Measurements from ENCODE around the gene PROZ. TPM values are rescaled to one million over a fixed set of nuclear protein-coding genes. Genes with fewer than 3 reads are reported as not detected.

Gene PROZ
- total RNA-seq, 1 experiment from 2014 or later: not detected

DNA sequence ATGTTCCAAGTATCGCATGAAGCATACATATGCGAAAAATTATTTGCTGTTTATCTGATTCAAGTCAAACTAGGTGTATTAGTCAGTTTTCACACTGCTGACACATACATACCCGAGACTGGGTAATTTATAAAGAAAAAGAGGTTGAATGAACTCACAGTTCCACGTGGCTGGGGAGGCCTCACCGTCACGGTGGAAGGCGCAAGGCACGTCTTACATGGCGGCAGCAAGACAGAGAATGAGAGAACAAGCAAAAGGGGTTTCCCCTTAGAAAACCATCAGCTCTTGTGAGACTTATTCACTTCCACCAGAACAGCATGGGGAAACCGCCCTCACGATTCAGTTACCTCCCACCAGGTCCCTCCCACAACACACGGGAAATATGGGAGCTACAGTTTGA is 13.0 kb upstream of the PROZ start (continued):
- TF ChIP-seq RAD21 (IDR thresholded peaks at IDR 0.05; ENCODE audit: low read depth) (no peak), ELF1 (IDR thresholded peaks at IDR 0.05; ENCODE audit: borderline replicate concordance, low read depth) (no peak), EZH2 (IDR thresholded peaks at IDR 0.05) (no peak)

DNA sequence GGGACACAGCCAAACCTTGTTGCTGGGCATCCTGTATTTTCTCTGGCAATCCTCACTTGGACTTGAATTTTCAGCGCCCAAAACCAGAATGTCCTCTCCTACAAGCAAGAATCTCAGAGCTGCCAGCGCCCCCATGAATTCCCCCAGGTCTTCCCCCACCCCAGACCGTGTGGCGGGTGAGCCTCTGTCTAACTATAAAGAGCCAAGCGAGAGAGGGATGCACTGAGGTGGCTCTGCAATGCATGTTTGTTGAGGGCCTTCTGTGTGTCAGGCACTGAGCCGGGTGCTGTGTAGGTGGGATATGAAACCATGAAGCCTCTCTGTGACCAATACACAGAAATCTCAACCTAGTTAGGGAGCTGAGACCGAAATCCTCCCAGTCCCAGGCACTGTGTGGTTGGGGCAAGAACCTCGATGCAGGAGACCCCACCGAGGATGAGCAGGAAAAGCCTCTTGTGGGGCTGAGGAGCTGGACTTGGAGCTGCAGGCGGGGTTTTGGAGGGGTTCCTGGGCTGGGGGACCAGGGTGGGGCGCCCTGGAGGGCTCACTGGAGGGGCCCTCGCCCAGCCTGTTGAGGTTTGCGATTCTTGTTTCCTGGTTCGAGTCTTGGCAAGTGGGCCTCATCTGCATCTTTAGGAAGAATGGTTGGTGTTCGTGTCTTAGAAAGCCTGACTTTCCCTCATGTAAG is 12.4 kb upstream of the PROZ start:
- H3K9ac ChIP-seq (ENCODE audit: low read length): no peak overlapping the region
- DNase-seq (ENCODE audit: low read depth, low spot score): no peak
- no TSS peak for BruUV-seq (replicated peaks)
- no peak for ATAC-seq
- no peaks in the 10 kb centered on the region for H3K9me3 ChIP-seq (ENCODE audit: control insufficient read depth in 1 of 2, insufficient read depth in 1 of 2, low read depth in 1 of 2, low read length in 2 of 2)
- no peak overlapping the region for H3K27ac ChIP-seq (ENCODE audit: low read depth, low read length)
- no peak overlapping the region for H3K4me3 ChIP-seq (replicated peaks in 1 of 2; ENCODE audit: low read depth in 1 of 2, low read length in 2 of 2)
- intact Hi-C loops (cut with micrococcal nuclease): no loop called here
- no peaks in the 10 kb centered on the region for H3K9me2 ChIP-seq (ENCODE audit: insufficient read depth)
- POLR2A ChIA-PET: no interaction called here
- RAD21 ChIA-PET (ENCODE audit: low non-redundant PET in 1 of 2, low total read pairs in 2 of 2, uncharacterized antibody in 2 of 2, unreplicated experiment in 2 of 2): no interaction called here
- H3K4me2 ChIP-seq (ENCODE audit: low read length): no peak overlapping the region
- no peak overlapping the region for H2AFZ ChIP-seq (ENCODE audit: low read depth, low read length, poor library complexity, severe bottlenecking)
- H3K27me3 ChIP-seq (ENCODE audit: insufficient read depth, low read length): no peaks in the 10 kb centered on the region
- no peaks in the 10 kb centered on the region for H3K4me1 ChIP-seq (ENCODE audit: control insufficient read depth in 1 of 2, insufficient read depth in 2 of 2, low read length in 2 of 2)
- no peaks in the 10 kb centered on the region for H4K20me1 ChIP-seq (ENCODE audit: insufficient read depth)
- no peaks in the 10 kb centered on the region for H3K36me3 ChIP-seq (ENCODE audit: control insufficient read depth in 1 of 2, insufficient read depth in 2 of 2, low read length in 2 of 2)
- CTCF ChIA-PET: no interaction called here
- no peaks in the 10 kb centered on the region for H3K79me2 ChIP-seq (ENCODE audit: insufficient read depth, low read length)
- TF ChIP-seq YY1 (IDR thresholded peaks at IDR 0.05; ENCODE audit: extremely low read depth, insufficient replicate concordance, low read depth, low read length): no peak
- no peak for TF ChIP-seq SIN3A (IDR thresholded peaks at IDR 0.05; ENCODE audit: low read depth)
- TF ChIP-seq EZH2phosphoT487 (IDR thresholded peaks at IDR 0.05; ENCODE audit: borderline replicate concordance): no peak
- no peak for TF ChIP-seq ZNF274 (IDR thresholded peaks at IDR 0.05; ENCODE audit: low read depth, low read length)
- TF ChIP-seq, protein P1, sequence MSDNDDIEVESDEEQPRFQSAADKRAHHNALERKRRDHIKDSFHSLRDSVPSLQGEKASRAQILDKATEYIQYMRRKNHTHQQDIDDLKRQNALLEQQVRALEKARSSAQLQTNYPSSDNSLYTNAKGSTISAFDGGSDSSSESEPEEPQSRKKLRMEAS (IDR thresholded peaks at IDR 0.05): no peak
- no peak for TF ChIP-seq FOSL1 (IDR thresholded peaks at IDR 0.05; ENCODE audit: low read depth)
- TF ChIP-seq SP1 (IDR thresholded peaks at IDR 0.05; ENCODE audit: low read depth): no peak
- TF ChIP-seq JUND (IDR thresholded peaks at IDR 0.05): no peak
- no peak for TF ChIP-seq SRF (IDR thresholded peaks at IDR 0.05; ENCODE audit: low read depth)
- TF ChIP-seq, protein P2, sequence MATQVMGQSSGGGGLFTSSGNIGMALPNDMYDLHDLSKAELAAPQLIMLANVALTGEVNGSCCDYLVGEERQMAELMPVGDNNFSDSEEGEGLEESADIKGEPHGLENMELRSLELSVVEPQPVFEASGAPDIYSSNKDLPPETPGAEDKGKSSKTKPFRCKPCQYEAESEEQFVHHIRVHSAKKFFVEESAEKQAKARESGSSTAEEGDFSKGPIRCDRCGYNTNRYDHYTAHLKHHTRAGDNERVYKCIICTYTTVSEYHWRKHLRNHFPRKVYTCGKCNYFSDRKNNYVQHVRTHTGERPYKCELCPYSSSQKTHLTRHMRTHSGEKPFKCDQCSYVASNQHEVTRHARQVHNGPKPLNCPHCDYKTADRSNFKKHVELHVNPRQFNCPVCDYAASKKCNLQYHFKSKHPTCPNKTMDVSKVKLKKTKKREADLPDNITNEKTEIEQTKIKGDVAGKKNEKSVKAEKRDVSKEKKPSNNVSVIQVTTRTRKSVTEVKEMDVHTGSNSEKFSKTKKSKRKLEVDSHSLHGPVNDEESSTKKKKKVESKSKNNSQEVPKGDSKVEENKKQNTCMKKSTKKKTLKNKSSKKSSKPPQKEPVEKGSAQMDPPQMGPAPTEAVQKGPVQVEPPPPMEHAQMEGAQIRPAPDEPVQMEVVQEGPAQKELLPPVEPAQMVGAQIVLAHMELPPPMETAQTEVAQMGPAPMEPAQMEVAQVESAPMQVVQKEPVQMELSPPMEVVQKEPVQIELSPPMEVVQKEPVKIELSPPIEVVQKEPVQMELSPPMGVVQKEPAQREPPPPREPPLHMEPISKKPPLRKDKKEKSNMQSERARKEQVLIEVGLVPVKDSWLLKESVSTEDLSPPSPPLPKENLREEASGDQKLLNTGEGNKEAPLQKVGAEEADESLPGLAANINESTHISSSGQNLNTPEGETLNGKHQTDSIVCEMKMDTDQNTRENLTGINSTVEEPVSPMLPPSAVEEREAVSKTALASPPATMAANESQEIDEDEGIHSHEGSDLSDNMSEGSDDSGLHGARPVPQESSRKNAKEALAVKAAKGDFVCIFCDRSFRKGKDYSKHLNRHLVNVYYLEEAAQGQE (IDR thresholded peaks at IDR 0.05; ENCODE audit: low read depth): no peak
- TF ChIP-seq RAD21 (IDR thresholded peaks at IDR 0.05; ENCODE audit: low read depth): no peak
- TF ChIP-seq ELF1 (IDR thresholded peaks at IDR 0.05; ENCODE audit: borderline replicate concordance, low read depth): no peak
- TF ChIP-seq POLR2A (IDR thresholded peaks at IDR 0.05; ENCODE audit: borderline replicate concordance, extremely low read depth, insufficient read depth, insufficient read length): no peak
- no peak for TF ChIP-seq CBX3 (IDR thresholded peaks at IDR 0.05; ENCODE audit: low read depth)
- no peak for TF ChIP-seq TCF7L2 (IDR thresholded peaks at IDR 0.05; ENCODE audit: borderline replicate concordance, extremely low read depth, insufficient read depth, insufficient read length)
- TF ChIP-seq CEBPB (IDR thresholded peaks at IDR 0.05; ENCODE audit: low read depth): no peak
- TF ChIP-seq POLR2AphosphoS5 (IDR thresholded peaks at IDR 0.05; ENCODE audit: low read depth, low read length): no peak
- TF ChIP-seq, protein P3, sequence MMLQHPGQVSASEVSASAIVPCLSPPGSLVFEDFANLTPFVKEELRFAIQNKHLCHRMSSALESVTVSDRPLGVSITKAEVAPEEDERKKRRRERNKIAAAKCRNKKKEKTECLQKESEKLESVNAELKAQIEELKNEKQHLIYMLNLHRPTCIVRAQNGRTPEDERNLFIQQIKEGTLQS (IDR thresholded peaks at IDR 0.05): no peak
- TF ChIP-seq, protein P4, sequence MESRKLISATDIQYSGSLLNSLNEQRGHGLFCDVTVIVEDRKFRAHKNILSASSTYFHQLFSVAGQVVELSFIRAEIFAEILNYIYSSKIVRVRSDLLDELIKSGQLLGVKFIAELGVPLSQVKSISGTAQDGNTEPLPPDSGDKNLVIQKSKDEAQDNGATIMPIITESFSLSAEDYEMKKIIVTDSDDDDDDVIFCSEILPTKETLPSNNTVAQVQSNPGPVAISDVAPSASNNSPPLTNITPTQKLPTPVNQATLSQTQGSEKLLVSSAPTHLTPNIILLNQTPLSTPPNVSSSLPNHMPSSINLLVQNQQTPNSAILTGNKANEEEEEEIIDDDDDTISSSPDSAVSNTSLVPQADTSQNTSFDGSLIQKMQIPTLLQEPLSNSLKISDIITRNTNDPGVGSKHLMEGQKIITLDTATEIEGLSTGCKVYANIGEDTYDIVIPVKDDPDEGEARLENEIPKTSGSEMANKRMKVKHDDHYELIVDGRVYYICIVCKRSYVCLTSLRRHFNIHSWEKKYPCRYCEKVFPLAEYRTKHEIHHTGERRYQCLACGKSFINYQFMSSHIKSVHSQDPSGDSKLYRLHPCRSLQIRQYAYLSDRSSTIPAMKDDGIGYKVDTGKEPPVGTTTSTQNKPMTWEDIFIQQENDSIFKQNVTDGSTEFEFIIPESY (IDR thresholded peaks at IDR 0.05; ENCODE audit: extremely low read depth, insufficient replicate concordance, low read length): no peak

Data from HCT116 (cell line).